Ramos (cell line): ENCODE measurements around the gene CLCN6.

Experiments
- in situ Hi-C: fragments of 300-500 bp; cut with MboI; formaldehyde crosslinking; loops from one replicate; pipeline ENCODE4 v1.14.3; 2022; ENCODE audit warnings: low sequenced_read_pairs; ENCODE audit not compliant: unreplicated experiment

The CLCN6 gene

GRCh38 chr1:11823366-11824137 lies 17.6 kb downstream of the CLCN6 start:
- in situ Hi-C loops, result no loop called here

DNA sequence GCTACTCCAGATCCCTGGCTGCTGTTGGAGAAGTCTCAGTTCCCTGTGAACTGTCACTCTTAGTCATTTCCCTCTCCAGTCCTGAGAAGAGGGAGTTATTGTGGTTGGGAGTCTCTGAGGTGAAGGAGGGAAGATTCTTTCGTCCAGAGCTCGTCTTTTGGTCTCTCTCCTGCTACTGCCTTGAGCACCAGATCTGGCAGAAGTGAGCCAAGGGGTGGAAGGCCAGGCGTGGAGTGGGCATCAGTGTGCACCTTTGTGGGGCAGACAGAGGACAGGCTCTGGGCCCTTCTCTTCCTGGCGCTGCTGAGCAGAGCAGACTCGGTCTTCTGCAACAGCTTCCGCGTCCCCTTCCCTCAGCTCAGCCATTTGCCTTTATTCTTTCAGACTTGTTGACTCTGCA lies 19.1 kb downstream of the CLCN6 start:
- in situ Hi-C loops, result no loop called here

DNA sequence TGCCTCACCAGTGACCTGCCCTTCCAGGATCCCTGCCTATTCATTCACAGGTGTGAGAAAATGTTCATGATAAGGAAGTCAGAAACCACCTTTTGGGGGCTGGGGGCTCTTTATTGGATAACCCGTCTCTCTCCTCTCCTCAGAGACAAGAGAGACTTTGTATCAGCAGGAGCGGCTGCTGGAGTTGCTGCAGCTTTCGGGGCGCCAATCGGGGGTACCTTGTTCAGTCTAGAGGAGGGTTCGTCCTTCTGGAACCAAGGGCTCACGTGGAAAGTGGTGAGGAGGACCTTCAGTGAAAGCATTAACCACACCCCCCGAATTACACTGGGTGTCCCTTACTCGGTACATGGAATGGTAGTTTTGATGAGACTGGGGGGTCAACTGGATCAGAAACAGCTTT lies 21.0 kb downstream of the CLCN6 start:
- in situ Hi-C loops, result no loop called here

- in situ Hi-C loops, result no loop called here
These were observed 22.5 kb downstream of the CLCN6 start for GRCh38 chr1:11828511-11828910.

GRCh38 chr1:11831945-11832725 lies 26.1 kb downstream of the CLCN6 start:
- in situ Hi-C loops, result no loop called here

GRCh38 chr1:11833497-11833896 lies 27.5 kb downstream of the CLCN6 start:
- in situ Hi-C loops, result no loop called here

GRCh38 chr1:11833900-11834299 lies 27.9 kb downstream of the CLCN6 start:
- in situ Hi-C loops, result no loop called here

DNA sequence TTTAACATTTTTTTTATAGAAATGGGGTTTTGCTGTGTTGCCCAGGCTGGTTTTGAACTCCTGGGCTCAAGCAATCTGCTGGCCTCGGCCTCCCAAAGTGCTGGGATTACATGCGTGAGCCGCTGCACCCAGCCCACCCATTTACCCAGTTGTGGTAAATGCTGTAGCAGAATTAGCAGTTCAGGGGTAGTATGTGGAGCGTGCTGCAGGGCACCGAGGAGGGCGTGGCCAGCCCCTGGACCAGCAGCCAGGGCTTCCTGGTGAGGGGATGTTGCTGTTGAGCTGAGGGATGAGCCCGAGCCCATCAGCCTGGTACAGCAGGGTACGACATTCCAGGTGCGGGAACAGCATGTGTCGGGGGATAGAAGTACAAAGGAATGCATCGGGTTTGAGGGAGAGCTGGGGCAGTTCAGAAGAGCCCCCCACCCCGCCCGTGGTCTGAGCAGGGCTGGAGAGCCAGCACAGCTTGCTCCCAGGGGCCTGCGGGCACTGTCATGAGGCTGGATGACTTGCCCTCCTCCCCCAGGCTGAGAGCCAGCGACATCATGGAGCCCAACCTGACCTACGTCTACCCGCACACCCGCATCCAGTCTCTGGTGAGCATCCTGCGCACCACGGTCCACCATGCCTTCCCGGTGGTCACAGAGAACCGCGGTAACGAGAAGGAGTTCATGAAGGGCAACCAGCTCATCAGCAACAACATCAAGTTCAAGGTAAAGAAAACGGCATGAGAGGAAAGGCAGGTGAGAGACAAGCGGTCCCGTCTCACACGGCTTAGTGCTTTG lies 29.6 kb downstream of the CLCN6 start:
- in situ Hi-C loops, result loop anchor here (5.0 kb wide), 1 partner anchor 137 kb away; no protein-coding TSS in a partner anchor

GRCh38 chr1:11836955-11837766 lies 31.2 kb downstream of the CLCN6 start:
- in situ Hi-C loops, result loop anchor here (5.0 kb wide), 1 partner anchor 135 kb away; no protein-coding TSS in a partner anchor

GRCh38 chr1:11837767-11838348 lies 31.9 kb downstream of the CLCN6 start:
- in situ Hi-C loops, result loop anchor here (5.0 kb wide), 1 partner anchor 134 kb away; no protein-coding TSS in a partner anchor

GRCh38 chr1:11838349-11839272 lies 32.6 kb downstream of the CLCN6 start:
- in situ Hi-C loops, result loop anchor here (5.0 kb wide), 1 partner anchor 134 kb away; no protein-coding TSS in a partner anchor

- in situ Hi-C loops, result loop anchor here (5.0 kb wide), 2 partner anchors 47 to 132 kb away; no protein-coding TSS in a partner anchor
These were observed 34.0 kb downstream of the CLCN6 start for GRCh38 chr1:11839727-11840705.

DNA sequence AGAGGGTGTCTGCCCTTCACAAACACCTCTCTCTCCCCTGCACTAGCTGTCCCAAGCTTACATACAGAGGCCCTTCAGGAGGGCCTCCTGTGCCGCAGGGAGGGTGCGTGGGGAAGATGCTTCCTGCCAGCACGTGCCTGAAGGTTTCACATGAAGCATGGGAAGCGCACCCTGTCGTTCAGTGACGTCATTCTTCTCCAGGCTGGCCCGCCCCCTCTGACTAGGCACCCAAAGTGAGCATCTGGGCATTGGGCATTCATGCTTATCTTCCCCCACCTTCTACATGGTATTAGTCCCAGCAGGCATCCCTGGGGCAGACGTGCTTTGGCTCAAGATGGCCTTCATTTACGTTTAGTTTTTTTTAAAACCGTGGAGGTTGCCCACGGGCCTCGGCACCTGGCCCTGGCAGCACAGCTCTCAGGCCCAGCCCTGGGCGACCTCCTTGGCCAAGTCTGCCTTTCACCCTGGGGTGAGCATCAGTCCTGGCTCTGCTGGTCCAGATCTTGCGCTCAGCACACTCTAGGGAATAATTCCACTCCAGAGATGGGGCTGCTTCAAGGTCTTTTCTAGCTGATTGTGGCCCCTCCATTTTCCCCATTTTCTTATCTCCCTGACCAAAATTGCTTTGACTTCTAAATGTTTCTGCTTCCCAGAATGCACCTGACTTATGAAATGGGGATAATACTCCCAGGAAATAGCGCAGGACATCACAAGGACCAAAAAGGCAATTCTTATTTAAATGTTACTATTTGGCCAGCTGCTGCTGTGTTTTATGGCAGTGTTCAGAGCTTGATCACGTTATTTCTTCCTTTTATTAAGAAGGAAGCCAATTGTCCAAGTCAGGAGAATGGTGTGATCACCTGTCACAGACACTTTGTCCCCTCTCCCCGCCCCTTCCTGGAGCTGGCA lies 35.5 kb downstream of the CLCN6 start:
- in situ Hi-C loops, result loop anchor here (5.0 kb wide), 1 partner anchor 46 kb away; no protein-coding TSS in a partner anchor

GRCh38 chr1:11842154-11843041 lies 36.4 kb downstream of the CLCN6 start:
- in situ Hi-C loops, result loop anchor here (5.0 kb wide), 1 partner anchor 45 kb away; no protein-coding TSS in a partner anchor
